Parathyroid adenoma (tissue), 2 donors: ENCODE data around the gene ATP5F1C.
"Not testable (repeated sequence)": the region's sequence is repeated elsewhere in the genome, so short reads cannot be mapped to it uniquely, and the experiment has no call there.

Experiments
- H2AFZ ChIP-seq: fragments of 300-600 bp; sonication (generic); one replicate; pipeline ENCODE4 v1.7.0; 2017; ENCODE audit warnings: antibody characterized with exemption, mild to moderate bottlenecking
- H3K27ac ChIP-seq: fragments of 300-600 bp; sonication (generic); one replicate; pipeline ENCODE4 v1.7.0; 2017
- H3K27me3 ChIP-seq: fragments of 300-600 bp; sonication (generic); one replicate; pipeline ENCODE4 v1.7.0; 2017; ENCODE audit warnings: low read length; ENCODE audit not compliant: control insufficient read depth, insufficient read depth
- H3K36me3 ChIP-seq: fragments of 300-600 bp; sonication (generic); one replicate; pipeline ENCODE4 v1.7.0; 2017; ENCODE audit warnings: low read length; ENCODE audit not compliant: control insufficient read depth, insufficient read depth
- H3K4me1 ChIP-seq: fragments of 300-600 bp; sonication (generic); one replicate; pipeline ENCODE4 v1.7.0; 2017; ENCODE audit warnings: control low read depth
- H3K4me2 ChIP-seq: fragments of 300-600 bp; sonication (generic); one replicate; pipeline ENCODE4 v1.7.0; 2017; ENCODE audit warnings: low read length
- H3K4me3 ChIP-seq: fragments of 300-600 bp; sonication (generic); one replicate; pipeline ENCODE4 v1.7.0; 2017; ENCODE audit warnings: low read depth, low read length
- H3K79me2 ChIP-seq: fragments of 300-600 bp; sonication (generic); one replicate; pipeline ENCODE4 v1.7.0; 2017; ENCODE audit warnings: control low read depth
- H3K9ac ChIP-seq: fragments of 300-600 bp; sonication (generic); one replicate; pipeline ENCODE4 v1.7.0; 2017; ENCODE audit warnings: mild to moderate bottlenecking
- H3K9me3 ChIP-seq: fragments of 300-600 bp; sonication (generic); one replicate; pipeline ENCODE4 v1.7.0; 2017; ENCODE audit warnings: low read length; ENCODE audit not compliant: control insufficient read depth
- TF ChIP-seq, protein P1 (sequence below): fragments of 300-600 bp; sonication (generic); IDR thresholded peaks from one replicate; pipeline ENCODE4 v1.7.0; 2017; ENCODE audit warnings: antibody characterized with exemption, mild to moderate bottlenecking
- donor health status: primary hyperparathyroidism.

The ATP5F1C gene

GRCh38 chr10:7804216-7804615 lies 16.2 kb downstream of the ATP5F1C start:
- Histone ChIP-seq H3K4me1 (peaks cover 8% of the 10 kb centered on the region), H3K27me3 (no peaks in the 10 kb centered on the region), H3K79me2 (peaks cover 44% of the 10 kb centered on the region), H3K9me3 (no peaks in the 10 kb centered on the region), H3K36me3 (peaks cover 4% of the 10 kb centered on the region), H3K9ac (no peak overlapping the region), H2AFZ (no peak overlapping the region), H3K4me3 (no peak overlapping the region), H3K27ac (no peak overlapping the region), H3K4me2 (no peak overlapping the region)
- TF ChIP-seq, protein P1, sequence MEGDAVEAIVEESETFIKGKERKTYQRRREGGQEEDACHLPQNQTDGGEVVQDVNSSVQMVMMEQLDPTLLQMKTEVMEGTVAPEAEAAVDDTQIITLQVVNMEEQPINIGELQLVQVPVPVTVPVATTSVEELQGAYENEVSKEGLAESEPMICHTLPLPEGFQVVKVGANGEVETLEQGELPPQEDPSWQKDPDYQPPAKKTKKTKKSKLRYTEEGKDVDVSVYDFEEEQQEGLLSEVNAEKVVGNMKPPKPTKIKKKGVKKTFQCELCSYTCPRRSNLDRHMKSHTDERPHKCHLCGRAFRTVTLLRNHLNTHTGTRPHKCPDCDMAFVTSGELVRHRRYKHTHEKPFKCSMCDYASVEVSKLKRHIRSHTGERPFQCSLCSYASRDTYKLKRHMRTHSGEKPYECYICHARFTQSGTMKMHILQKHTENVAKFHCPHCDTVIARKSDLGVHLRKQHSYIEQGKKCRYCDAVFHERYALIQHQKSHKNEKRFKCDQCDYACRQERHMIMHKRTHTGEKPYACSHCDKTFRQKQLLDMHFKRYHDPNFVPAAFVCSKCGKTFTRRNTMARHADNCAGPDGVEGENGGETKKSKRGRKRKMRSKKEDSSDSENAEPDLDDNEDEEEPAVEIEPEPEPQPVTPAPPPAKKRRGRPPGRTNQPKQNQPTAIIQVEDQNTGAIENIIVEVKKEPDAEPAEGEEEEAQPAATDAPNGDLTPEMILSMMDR, result no peak

GRCh38 chr10:7804741-7805140 lies 16.8 kb downstream of the ATP5F1C start:
- Histone ChIP-seq H3K4me1 (peaks cover 13% of the 10 kb centered on the region), H3K27ac (no peak overlapping the region), H3K9ac (no peak overlapping the region), H3K36me3 (peaks cover 4% of the 10 kb centered on the region), H3K79me2 (peaks cover 39% of the 10 kb centered on the region), H3K27me3 (no peaks in the 10 kb centered on the region), H2AFZ (no peak overlapping the region), H3K9me3 (no peaks in the 10 kb centered on the region), H3K4me2 (no peak overlapping the region), H3K4me3 (no peak overlapping the region)
- TF ChIP-seq, protein P1, result no peak

DNA sequence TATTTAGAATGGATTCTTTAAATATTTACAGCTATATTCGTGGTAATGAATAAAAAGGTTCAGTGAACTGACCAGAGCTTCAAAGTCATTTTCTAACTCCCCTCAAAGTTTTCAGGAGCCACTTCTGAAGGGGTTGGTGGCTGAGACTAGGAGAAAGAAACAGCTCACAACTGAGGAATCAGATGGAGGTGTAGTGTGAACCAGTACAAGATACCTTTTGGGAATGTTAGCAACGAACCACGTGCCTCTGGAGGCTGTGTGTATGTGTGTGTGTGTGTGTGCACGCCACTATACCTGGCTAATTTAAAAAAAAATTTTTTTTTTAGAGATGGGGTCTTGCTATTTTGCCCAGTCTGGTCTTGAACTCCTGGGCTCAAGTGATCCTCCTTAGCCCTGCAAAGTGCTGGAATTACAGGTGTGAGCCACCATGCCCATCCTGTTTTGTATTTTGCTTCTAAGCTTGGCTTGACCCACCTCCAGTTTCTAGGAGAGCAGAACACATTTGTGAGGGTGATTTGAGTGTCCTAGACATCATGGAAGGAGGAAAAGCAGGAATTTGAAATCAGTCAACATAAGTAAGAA lies 20.8 kb downstream of the ATP5F1C start:
- no peak overlapping the region for H3K9ac ChIP-seq
- H3K36me3 ChIP-seq, result no peaks in the 10 kb centered on the region
- no peaks in the 10 kb centered on the region for H3K27me3 ChIP-seq
- no peak overlapping the region for H3K4me2 ChIP-seq
- H3K4me3 ChIP-seq, result no peak overlapping the region
- TF ChIP-seq, protein P1, result no peak
- H3K27ac ChIP-seq, result peak overlapping the region; percentile 92
- H2AFZ ChIP-seq, result no peak overlapping the region
- no peaks in the 10 kb centered on the region for H3K9me3 ChIP-seq
- peaks cover 37% of the 10 kb centered on the region for H3K4me1 ChIP-seq
- peaks cover 19% of the 10 kb centered on the region for H3K79me2 ChIP-seq

GRCh38 chr10:7810443-7810842 lies 22.5 kb downstream of the ATP5F1C start:
- peaks cover 31% of the 10 kb centered on the region for H3K4me1 ChIP-seq
- no peak overlapping the region for H3K9ac ChIP-seq
- peak overlapping the region; percentile 22 for H3K4me3 ChIP-seq
- H3K27me3 ChIP-seq, result no peaks in the 10 kb centered on the region
- peak overlapping the region; percentile 6 for H2AFZ ChIP-seq
- H3K9me3 ChIP-seq, result no peaks in the 10 kb centered on the region
- H3K36me3 ChIP-seq, result no peaks in the 10 kb centered on the region
- peak overlapping the region; percentile 13 for H3K4me2 ChIP-seq
- H3K27ac ChIP-seq, result peak overlapping the region; percentile 92
- TF ChIP-seq, protein P1, result no peak
- peaks cover 3% of the 10 kb centered on the region for H3K79me2 ChIP-seq

DNA sequence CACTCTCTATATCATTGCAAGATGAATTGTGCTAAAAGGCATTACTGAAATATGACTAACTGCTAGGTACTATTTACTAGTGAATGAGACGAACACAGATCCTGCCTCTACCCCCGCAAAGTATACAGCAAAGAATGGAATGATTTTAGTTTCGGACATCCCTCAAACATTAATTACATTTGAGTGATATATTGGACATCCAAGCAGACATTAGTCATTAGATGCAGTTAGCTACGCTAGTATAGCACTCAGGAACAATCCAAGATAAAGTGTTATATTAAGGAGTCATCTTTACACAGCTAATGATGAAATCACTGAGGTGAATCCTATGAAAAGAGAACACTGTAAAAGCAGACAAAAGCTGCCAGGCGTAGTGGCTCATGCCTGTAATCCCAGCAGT lies 23.0 kb downstream of the ATP5F1C start:
- peaks cover under 1% of the 10 kb centered on the region for H3K79me2 ChIP-seq
- H3K9me3 ChIP-seq, result no peaks in the 10 kb centered on the region
- H3K4me2 ChIP-seq, result peak overlapping the region; percentile 13
- peak overlapping the region; percentile 34 for H2AFZ ChIP-seq
- no peaks in the 10 kb centered on the region for H3K36me3 ChIP-seq
- H3K27me3 ChIP-seq, result no peaks in the 10 kb centered on the region
- peak overlapping the region; percentile 22 for H3K4me3 ChIP-seq
- H3K9ac ChIP-seq, result no peak overlapping the region
- H3K27ac ChIP-seq, result peak overlapping the region; percentile 92
- peaks cover 31% of the 10 kb centered on the region for H3K4me1 ChIP-seq
- TF ChIP-seq, protein P1, result no peak

DNA sequence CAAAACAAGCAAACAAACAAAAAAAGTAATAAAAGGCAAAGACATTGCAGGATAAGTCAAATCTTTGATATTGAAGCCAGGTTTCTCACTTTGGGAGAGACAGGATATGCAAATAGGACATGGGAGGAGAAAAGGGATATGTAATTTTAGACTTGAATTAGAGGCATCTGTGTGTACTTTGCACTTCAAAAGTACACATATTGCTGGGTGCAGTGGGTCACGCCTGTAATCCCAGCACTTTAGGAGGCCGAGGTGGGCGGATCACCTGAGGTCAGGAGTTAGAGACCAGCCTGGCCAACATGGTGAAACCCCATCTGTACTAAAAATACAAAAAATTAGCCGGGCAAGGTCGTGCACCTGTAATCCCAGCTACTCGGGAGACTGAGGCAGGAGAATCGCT lies 23.8 kb downstream of the ATP5F1C start:
- H3K79me2 ChIP-seq, H3K4me3 ChIP-seq, H3K4me2 ChIP-seq, H3K9me3 ChIP-seq, H3K27me3 ChIP-seq, H3K36me3 ChIP-seq, H3K9ac ChIP-seq: not testable (repeated sequence)
- H2AFZ ChIP-seq, result peak overlapping the region; percentile 10
- H3K27ac ChIP-seq, result peak overlapping the region; percentile 92
- H3K4me1 ChIP-seq, result peaks cover 31% of the 10 kb centered on the region
